NB4 (cell line): Measurements from ENCODE around the gene FOXP1.

ENCODE experiments used
- POLR2A ChIP-seq: IDR thresholded peaks from 2 replicates; pipeline ENCODE4 v1.6.1; 2011; ENCODE audit warnings: mild to moderate bottlenecking; ENCODE audit not compliant: insufficient read length; ENCODE audit errors: extremely low read depth
- TF ChIP-seq, protein P1 (sequence below): IDR thresholded peaks from one replicate; pipeline ENCODE4 v1.5.1; 2012; ENCODE audit warnings: low read depth, low read length

DNA sequence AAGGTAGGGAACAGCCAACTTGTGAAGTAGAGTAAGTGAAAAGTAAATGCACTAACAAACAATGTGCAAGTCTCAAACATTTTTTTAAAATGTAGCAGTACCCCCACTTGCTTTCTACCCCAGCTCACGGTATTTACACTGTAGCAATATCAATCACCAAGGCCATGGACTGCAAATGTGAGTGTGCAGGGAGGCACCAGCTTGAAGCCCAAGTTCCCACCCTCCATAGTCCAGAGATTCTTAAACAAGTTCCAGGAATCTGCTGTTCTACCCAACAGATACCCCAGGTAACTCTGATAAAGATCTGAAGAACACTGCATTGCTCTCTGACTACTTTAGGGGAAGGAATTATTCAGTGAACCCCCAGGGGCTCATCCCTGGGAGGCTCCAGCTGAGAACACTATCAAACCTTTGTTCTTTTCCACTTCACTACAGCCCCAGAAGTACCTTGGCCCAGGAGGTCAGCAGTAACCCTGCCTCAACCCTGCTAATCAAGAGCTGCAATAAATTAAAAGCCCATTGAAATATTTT is 86.1 kb downstream of the FOXP1 start:
- TF ChIP-seq, protein P1, sequence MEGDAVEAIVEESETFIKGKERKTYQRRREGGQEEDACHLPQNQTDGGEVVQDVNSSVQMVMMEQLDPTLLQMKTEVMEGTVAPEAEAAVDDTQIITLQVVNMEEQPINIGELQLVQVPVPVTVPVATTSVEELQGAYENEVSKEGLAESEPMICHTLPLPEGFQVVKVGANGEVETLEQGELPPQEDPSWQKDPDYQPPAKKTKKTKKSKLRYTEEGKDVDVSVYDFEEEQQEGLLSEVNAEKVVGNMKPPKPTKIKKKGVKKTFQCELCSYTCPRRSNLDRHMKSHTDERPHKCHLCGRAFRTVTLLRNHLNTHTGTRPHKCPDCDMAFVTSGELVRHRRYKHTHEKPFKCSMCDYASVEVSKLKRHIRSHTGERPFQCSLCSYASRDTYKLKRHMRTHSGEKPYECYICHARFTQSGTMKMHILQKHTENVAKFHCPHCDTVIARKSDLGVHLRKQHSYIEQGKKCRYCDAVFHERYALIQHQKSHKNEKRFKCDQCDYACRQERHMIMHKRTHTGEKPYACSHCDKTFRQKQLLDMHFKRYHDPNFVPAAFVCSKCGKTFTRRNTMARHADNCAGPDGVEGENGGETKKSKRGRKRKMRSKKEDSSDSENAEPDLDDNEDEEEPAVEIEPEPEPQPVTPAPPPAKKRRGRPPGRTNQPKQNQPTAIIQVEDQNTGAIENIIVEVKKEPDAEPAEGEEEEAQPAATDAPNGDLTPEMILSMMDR, result no peak
- TF ChIP-seq POLR2A, result no peak
